MCF 10A (cell line): Measurements from ENCODE around the gene DHRS1. TPM values are rescaled to one million over a fixed set of nuclear protein-coding genes. Genes with fewer than 3 reads are reported as not detected.

Experiments
- BruUV-seq: library from RNA; stranded (reverse); fragments of 400-500 nt; replicated peaks from 2 replicates; lab custom pipeline; 2021; lab: Mats Ljungman, UMichigan
- CTCF ChIA-PET: fragments of 300-600 bp; sonication (Branson Sonifier 250); formaldehyde crosslinking; extraction: SDS; loops from one replicate; lab custom pipeline; 2021; ENCODE audit warnings: antibody characterized with exemption, inconsistent platforms; lab: Yijun Ruan, JAX
- POLR2A ChIA-PET: fragments of 300-600, 350-650 bp; sonication (Branson Sonifier 250); formaldehyde crosslinking; extraction: SDS; loops from one replicate; lab custom pipeline; 2020; ENCODE audit warnings: antibody characterized with exemption, inconsistent platforms; lab: Yijun Ruan, JAX
- DNase-seq: peaks from one replicate; pipeline ENCODE4 v3.0.0-alpha.2; 2018; ENCODE audit not compliant: unreplicated experiment
- H3K27ac Mint-ChIP-seq: one replicate; pipeline ENCODE4 v1.8.0; 2022; ENCODE audit warnings: mild to moderate bottlenecking, low read depth, mixed read lengths; ENCODE audit not compliant: unreplicated experiment
- H3K27me3 Mint-ChIP-seq: one replicate; pipeline ENCODE4 v1.8.0; 2022; ENCODE audit warnings: mixed read lengths; ENCODE audit not compliant: insufficient read depth, unreplicated experiment
- H3K36me3 Mint-ChIP-seq: one replicate; pipeline ENCODE4 v1.8.0; 2022; ENCODE audit warnings: mild to moderate bottlenecking, moderate library complexity, mixed read lengths; ENCODE audit not compliant: insufficient read depth, unreplicated experiment
- H3K4me1 Mint-ChIP-seq: one replicate; pipeline ENCODE4 v1.8.0; 2022; ENCODE audit warnings: mixed read lengths; ENCODE audit not compliant: insufficient read depth, unreplicated experiment
- H3K4me3 Mint-ChIP-seq: one replicate; pipeline ENCODE4 v1.8.0; 2022; ENCODE audit warnings: mild to moderate bottlenecking, moderate library complexity, mixed read lengths; ENCODE audit not compliant: unreplicated experiment
- H3K9me3 Mint-ChIP-seq: one replicate; pipeline ENCODE4 v1.8.0; 2022; ENCODE audit warnings: mixed read lengths; ENCODE audit not compliant: unreplicated experiment
- CTCF ChIP-seq: fragments of 200-600 bp; IDR thresholded peaks from one replicate; pipeline ENCODE4 v1.8.0; 2022; ENCODE audit warnings: antibody characterized with exemption, mild to moderate bottlenecking; ENCODE audit not compliant: unreplicated experiment
- intact Hi-C: fragments of 100-400 bp; cut with micrococcal nuclease; formaldehyde crosslinking; loops from 2 replicates; pipeline ENCODE4 v1.14.1; 2022
- total RNA-seq: library from RNA; stranded (reverse); gene quantifications from 2 replicates; pipeline ENCODE4 v1.2.3, GENCODE V29; 2022

The DHRS1 gene
- total RNA-seq, 1 experiment from 2014 or later, result 29.7 TPM

- H3K4me3 Mint-ChIP-seq, result peak within 1 kb of the TSS; percentile 69
- peaks cover 26% of the 10 kb centered on the region for H3K36me3 Mint-ChIP-seq
- POLR2A ChIA-PET, result interaction anchor here (0.7 to 7.2 kb wide), 22 partner anchors 10 to 1601 kb away, joined by 3 to 101 read pairs (median 4); partner anchors contain the start of genes CBLN3, CHMP4A, DHRS1 and GMPR2
- peak; percentile 85 for DNase-seq
- no peaks in the 10 kb centered on the region for H3K27me3 Mint-ChIP-seq
- CTCF ChIA-PET, result interaction anchor here (0.6 to 10.0 kb wide), 31 partner anchors 12 to 1549 kb away, joined by 3 to 145 read pairs (median 5); partner anchors contain the start of genes CBLN3, DHRS1, IPO4 and KHNYN
- no TSS peak for BruUV-seq
- intact Hi-C loops, result no loop called here
- peaks cover 32% of the 10 kb centered on the region for H3K4me1 Mint-ChIP-seq
- no peak within 1 kb of the TSS for H3K27ac Mint-ChIP-seq
- H3K9me3 Mint-ChIP-seq, result no peaks in the 10 kb centered on the region
- no peak for TF ChIP-seq CTCF
Observed at GRCh38 chr14:24309538-24310264, 10.1 kb upstream of the DHRS1 start, which contains the start of gene LTB4R2. LTB4R2 (plus strand) TSS chr14:24310140; CDS start chr14:24310665, 525 bp downstream.

GRCh38 chr14:24308342-24309124, 9.0 kb upstream of the DHRS1 start:
- CTCF ChIA-PET, result interaction anchor here (0.5 to 10.0 kb wide), 54 partner anchors 8 to 1008 kb away, joined by 3 to 145 read pairs (median 6); partner anchors contain the start of genes CBLN3, CHMP4A, DHRS1 and EMC9
- POLR2A ChIA-PET, result interaction anchor here (0.6 to 7.2 kb wide), 18 partner anchors 9 to 194 kb away, joined by 3 to 101 read pairs (median 4); partner anchors contain the start of genes CBLN3, CHMP4A, DCAF11 and DHRS1
- H3K27me3 Mint-ChIP-seq, result no peaks in the 10 kb centered on the region

GRCh38 chr14:24307575-24308341, 8.2 kb upstream of the DHRS1 start, which contains the start of gene CIDEB:
CIDEB (minus strand) TSS chr14:24307977; CDS start chr14:24307858, 119 bp downstream.
- peaks cover 25% of the 10 kb centered on the region for H3K4me1 Mint-ChIP-seq
- H3K27ac Mint-ChIP-seq, result no peak within 1 kb of the TSS
- H3K4me3 Mint-ChIP-seq, result no peak within 1 kb of the TSS
- POLR2A ChIA-PET, result interaction anchor here (0.6 to 7.2 kb wide), 19 partner anchors 8 to 193 kb away, joined by 3 to 101 read pairs (median 3); partner anchors contain the start of genes CBLN3, CHMP4A, DCAF11 and DHRS1
- H3K36me3 Mint-ChIP-seq, result peaks cover 46% of the 10 kb centered on the region
- intact Hi-C loops, result no loop called here
- peak; percentile 85 for TF ChIP-seq CTCF
- H3K27me3 Mint-ChIP-seq, result no peaks in the 10 kb centered on the region
- CTCF ChIA-PET, result interaction anchor here (0.5 to 10.0 kb wide), 60 partner anchors 9 to 1587 kb away, joined by 3 to 145 read pairs (median 6); partner anchors contain the start of genes CBLN3, CHMP4A, DHRS1 and EMC9
- DNase-seq, result peak; percentile 68
- no TSS peak for BruUV-seq
- no peaks in the 10 kb centered on the region for H3K9me3 Mint-ChIP-seq

More at GRCh38 chr14:24308342-24309124, 9.0 kb upstream of the DHRS1 start:
- intact Hi-C loops, result no loop called here
- peaks cover 38% of the 10 kb centered on the region for H3K36me3 Mint-ChIP-seq
- DNase-seq, result no peak
- no peak overlapping the region for H3K4me3 Mint-ChIP-seq
- BruUV-seq, result no TSS peak
- H3K4me1 Mint-ChIP-seq, result peaks cover 25% of the 10 kb centered on the region
- H3K27ac Mint-ChIP-seq, result no peak overlapping the region
- H3K9me3 Mint-ChIP-seq, result no peaks in the 10 kb centered on the region
- TF ChIP-seq CTCF, result peak; percentile 5
